Sigmoid colon (tissue), 7 donors: Measurements from ENCODE around the gene METTL5. TPM values are rescaled to one million over a fixed set of nuclear protein-coding genes. Genes with fewer than 3 reads are reported as not detected.
A peak's percentile ranks its signal among the peaks of the same experiment; 100 is the strongest.

Experiments
- DNase-seq: peaks from one replicate; pipeline ENCODE4 v3.0.0-alpha.2; 2019
- H3K27ac ChIP-seq, 4 donors: fragments of 200-600 bp; sonication (generic); one replicate each; pipeline ENCODE4 v1.5.1; 2016 to 2019; ENCODE audit warnings: mild to moderate bottlenecking in 1 of 4
- H3K27me3 ChIP-seq, 3 donors: fragments of 200-600 bp; sonication (generic); one replicate each; pipeline ENCODE4 v1.5.1; 2019; ENCODE audit warnings: mild to moderate bottlenecking in 1 of 3
- H3K36me3 ChIP-seq, 4 donors: fragments of 200-600 bp; sonication (generic); one replicate each; pipeline ENCODE4 v1.5.1; 2016 to 2019
- H3K4me1 ChIP-seq, 4 donors: fragments of 200-600 bp; sonication (generic); one replicate each; pipeline ENCODE4 v1.5.1; 2017 to 2019
- H3K4me3 ChIP-seq, 4 donors: fragments of 200-600 bp; sonication (generic); one replicate each; pipeline ENCODE4 v1.5.1; 2017 to 2019; ENCODE audit warnings: mild to moderate bottlenecking in 2 of 4, moderate library complexity in 1 of 4
- H3K9me3 ChIP-seq, 4 donors: fragments of 200-600 bp in 3 of 4; sonication (generic) in 3 of 4; one replicate each; pipeline versions ENCODE4 v1.5.1 to v1.6.1; 2013 to 2019
- EP300 ChIP-seq, 4 donors: sonication (generic); formaldehyde crosslinking; IDR thresholded peaks; one replicate each; pipeline ENCODE4 v1.6.1; 2017; ENCODE audit warnings: antibody characterized with exemption in 4 of 4
- POLR2A ChIP-seq, 2 donors: fragments of 450-650 bp; IDR thresholded peaks; one replicate each; pipeline ENCODE4 v1.6.1; 2016; ENCODE audit warnings: antibody characterized with exemption in 2 of 2, mild to moderate bottlenecking in 2 of 2, moderate library complexity in 2 of 2
- POLR2AphosphoS5 ChIP-seq, 4 donors: sonication (generic); formaldehyde crosslinking; IDR thresholded peaks; one replicate each; pipeline ENCODE4 v1.6.1; 2017; ENCODE audit warnings: antibody characterized with exemption in 4 of 4
- WGBS, 2 donors: extraction: QIAGEN DNeasy Blood & Tissue Kit; methylation state at CpG; one replicate each; pipeline ENCODE4 v1.1.7; 2013; 5-methylcytosine and 5-hydroxymethylcytosine counted together
- intact Hi-C: fragments of 100-400 bp; cut with DNase I; formaldehyde crosslinking; loops from one replicate; pipeline ENCODE4 v1.15.1; 2023
- polyA plus RNA-seq, 3 donors: library from polyadenylated mRNA; stranded (reverse); fragments of 200-250 nt; gene quantifications; one replicate each; pipeline ENCODE4 v1.2.3, GENCODE V29; 2013
- total RNA-seq, 4 donors: library from RNA; depleted of rRNA; stranded (reverse); fragments of >200 nt; gene quantifications; one replicate each; pipeline ENCODE4 v1.1.0, GENCODE V29; 2016
- TF ChIP-seq, protein P1 (sequence below), 4 experiments: fragments of 450-650 bp in 3 of 4; fragments of 200-600 bp in 1 of 4; IDR thresholded peaks; one replicate each; pipeline ENCODE4 v1.5.1; 2016 to 2019; ENCODE audit warnings: antibody characterized with exemption in 4 of 4, mild to moderate bottlenecking in 3 of 4, moderate library complexity in 2 of 4
- donor health status: healthy with polysubstance abuse.
- donor health status: Bipolar disorder and iron deficiency.
- donor health status: healthy.

The METTL5 gene
- total and polyA plus RNA-seq, 7 donors, result 47.8 to 337 (median 74.9) TPM

DNA sequence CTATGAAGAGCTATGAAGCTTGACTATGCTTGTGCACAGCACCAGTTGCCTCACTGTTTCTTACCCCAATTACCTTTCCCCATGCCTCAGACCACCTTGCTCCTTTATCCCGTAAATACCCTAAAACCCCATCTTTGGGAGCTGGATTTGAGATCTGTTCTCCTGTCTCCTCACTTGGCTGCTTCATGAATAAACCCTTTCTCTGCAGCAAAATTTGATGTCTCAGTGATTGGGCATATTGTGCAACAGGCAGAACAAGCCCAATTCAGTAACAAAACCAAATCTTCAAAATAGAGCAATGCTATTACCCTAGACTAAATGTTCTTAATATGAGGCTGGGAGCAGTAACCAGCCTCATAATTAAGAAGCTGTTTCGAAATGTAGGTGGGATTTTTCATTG is 29.5 kb downstream of the METTL5 start:
- Histone ChIP-seq H3K27me3 (no peaks in the 10 kb centered on the region), H3K9me3 (no peaks in the 10 kb centered on the region), H3K4me1 (peaks cover 0 to 9% (median 6%) of the 10 kb centered on the region in 4 donors), H3K4me3 (no peak overlapping the region), H3K36me3 (no peaks in the 10 kb centered on the region), H3K27ac (no peak overlapping the region)
- intact Hi-C loops, result no loop called here
- TF ChIP-seq POLR2A (IDR thresholded peaks at IDR 0.05) (no peak), EP300 (IDR thresholded peaks at IDR 0.05) (no peak), POLR2AphosphoS5 (IDR thresholded peaks at IDR 0.05) (no peak)
- TF ChIP-seq, protein P1, sequence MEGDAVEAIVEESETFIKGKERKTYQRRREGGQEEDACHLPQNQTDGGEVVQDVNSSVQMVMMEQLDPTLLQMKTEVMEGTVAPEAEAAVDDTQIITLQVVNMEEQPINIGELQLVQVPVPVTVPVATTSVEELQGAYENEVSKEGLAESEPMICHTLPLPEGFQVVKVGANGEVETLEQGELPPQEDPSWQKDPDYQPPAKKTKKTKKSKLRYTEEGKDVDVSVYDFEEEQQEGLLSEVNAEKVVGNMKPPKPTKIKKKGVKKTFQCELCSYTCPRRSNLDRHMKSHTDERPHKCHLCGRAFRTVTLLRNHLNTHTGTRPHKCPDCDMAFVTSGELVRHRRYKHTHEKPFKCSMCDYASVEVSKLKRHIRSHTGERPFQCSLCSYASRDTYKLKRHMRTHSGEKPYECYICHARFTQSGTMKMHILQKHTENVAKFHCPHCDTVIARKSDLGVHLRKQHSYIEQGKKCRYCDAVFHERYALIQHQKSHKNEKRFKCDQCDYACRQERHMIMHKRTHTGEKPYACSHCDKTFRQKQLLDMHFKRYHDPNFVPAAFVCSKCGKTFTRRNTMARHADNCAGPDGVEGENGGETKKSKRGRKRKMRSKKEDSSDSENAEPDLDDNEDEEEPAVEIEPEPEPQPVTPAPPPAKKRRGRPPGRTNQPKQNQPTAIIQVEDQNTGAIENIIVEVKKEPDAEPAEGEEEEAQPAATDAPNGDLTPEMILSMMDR (IDR thresholded peaks at IDR 0.05), result no peak
- 94 to 96% methylated on average over 2 of the region's 2 CpGs for WGBS, 2 donors
- DNase-seq, result no peak

DNA sequence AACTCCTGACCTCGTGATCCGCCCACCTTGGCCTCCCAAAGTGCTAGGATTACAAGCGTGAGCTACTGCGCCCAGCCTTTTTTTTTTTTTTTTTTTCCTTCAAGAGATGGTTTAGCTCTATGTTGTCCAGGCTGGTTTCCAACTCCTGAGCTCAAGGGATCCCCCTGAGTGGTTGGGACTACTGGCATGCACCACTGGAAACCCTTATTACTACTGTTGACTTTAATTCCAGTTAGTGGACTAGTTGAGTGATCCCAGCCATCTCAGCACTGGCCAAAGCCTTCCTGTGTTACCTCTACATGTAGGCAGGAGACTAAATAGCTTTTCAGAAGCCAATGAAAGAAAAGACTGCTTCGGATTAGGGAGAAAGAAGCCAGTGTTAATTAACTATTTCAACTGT is 34.1 kb downstream of the METTL5 start:
- H3K9me3 ChIP-seq, result no peaks in the 10 kb centered on the region
- intact Hi-C loops, result no loop called here
- H3K27me3 ChIP-seq, result no peaks in the 10 kb centered on the region
- H3K36me3 ChIP-seq, result no peaks in the 10 kb centered on the region
- WGBS, 2 donors, result 88% methylated on average over 5 of the region's 5 CpGs
- peaks cover 0 to 7% (median 5%) of the 10 kb centered on the region in 4 donors for H3K4me1 ChIP-seq
- H3K4me3 ChIP-seq, result no peak overlapping the region
- DNase-seq, result no peak
- H3K27ac ChIP-seq, result no peak overlapping the region
- TF ChIP-seq POLR2AphosphoS5 (IDR thresholded peaks at IDR 0.05) (peak in 1 of 4 donors; percentile 13), EP300 (IDR thresholded peaks at IDR 0.05) (no peak), POLR2A (IDR thresholded peaks at IDR 0.05) (no peak)

DNA sequence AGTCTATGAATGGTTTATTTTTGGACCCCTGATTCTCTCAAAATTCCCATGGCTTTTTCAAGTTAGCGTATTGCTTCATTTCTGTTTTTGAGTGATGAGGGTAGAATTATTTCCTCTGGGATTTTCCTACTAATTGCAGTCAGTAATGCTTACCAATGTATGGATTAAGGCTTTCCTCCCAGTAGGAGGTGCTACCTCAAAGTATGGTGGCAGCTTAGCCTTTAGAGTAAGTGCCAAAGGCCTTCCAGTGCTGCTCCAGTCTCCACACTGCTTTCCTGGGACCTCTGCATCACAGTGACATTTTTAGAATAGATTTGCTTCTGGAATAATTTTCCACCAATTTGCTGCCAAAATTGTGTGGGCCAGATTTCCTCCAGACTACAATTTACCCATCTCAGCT is 42.2 kb downstream of the METTL5 start:
- WGBS, 2 donors, result 92 to 98% methylated on average over 1 of the region's 1 CpG
- TF ChIP-seq POLR2A (IDR thresholded peaks at IDR 0.05), result no peak
- TF ChIP-seq, protein P1 (IDR thresholded peaks at IDR 0.05), result no peak
- no peak for TF ChIP-seq EP300 (IDR thresholded peaks at IDR 0.05)
- TF ChIP-seq POLR2AphosphoS5 (IDR thresholded peaks at IDR 0.05), result no peak
- H3K27ac ChIP-seq, result no peak overlapping the region
- H3K9me3 ChIP-seq, result no peaks in the 10 kb centered on the region
- H3K4me3 ChIP-seq, result no peak overlapping the region
- H3K4me1 ChIP-seq, result no peaks in the 10 kb centered on the region
- no peaks in the 10 kb centered on the region for H3K27me3 ChIP-seq
- intact Hi-C loops, result no loop called here
- DNase-seq, result no peak
- no peaks in the 10 kb centered on the region for H3K36me3 ChIP-seq

DNA sequence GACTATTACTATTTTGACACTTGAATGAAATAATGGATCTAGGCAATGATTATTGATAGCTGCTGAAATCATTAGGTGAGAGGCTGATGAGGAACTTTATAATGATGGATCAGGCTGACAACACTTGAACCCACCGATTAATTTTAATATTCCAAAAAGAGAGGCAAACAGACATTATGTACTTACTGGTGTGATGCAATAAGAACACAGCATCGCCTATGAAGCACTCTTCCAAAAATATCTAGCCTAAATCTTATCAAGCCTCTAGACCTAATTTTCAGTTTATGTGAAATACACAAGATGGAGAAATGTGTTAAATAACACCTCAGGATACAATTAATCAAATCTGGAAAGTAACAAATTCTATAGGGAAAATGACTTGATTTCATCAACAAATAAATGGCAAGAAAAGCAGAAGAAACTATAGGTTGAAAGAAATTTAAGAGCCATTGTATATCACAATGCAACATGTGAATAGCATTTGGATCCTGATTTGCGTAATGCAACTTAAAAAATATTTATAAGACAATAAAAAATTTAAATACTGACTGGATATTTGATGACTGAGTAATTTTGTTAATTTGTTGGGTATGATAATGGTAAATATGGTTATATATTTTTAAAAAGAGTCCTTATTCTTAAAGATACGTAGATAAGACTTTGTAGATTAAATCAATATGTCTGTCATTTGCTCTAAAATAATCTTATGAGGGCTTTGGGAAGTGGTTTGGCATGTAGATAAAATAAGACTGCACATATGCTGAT is 43.3 kb downstream of the METTL5 start:
- Histone ChIP-seq H3K27me3 (no peaks in the 10 kb centered on the region), H3K9me3 (no peaks in the 10 kb centered on the region), H3K36me3 (no peaks in the 10 kb centered on the region), H3K4me3 (no peak overlapping the region), H3K4me1 (peaks cover 0 to 5% (median 2%) of the 10 kb centered on the region in 4 donors), H3K27ac (no peak overlapping the region)
- no peak for DNase-seq
- TF ChIP-seq POLR2A (IDR thresholded peaks at IDR 0.05) (no peak), EP300 (IDR thresholded peaks at IDR 0.05) (no peak), POLR2AphosphoS5 (IDR thresholded peaks at IDR 0.05) (no peak)
- TF ChIP-seq, protein P1 (IDR thresholded peaks at IDR 0.05), result no peak
- intact Hi-C loops, result no loop called here
- 82 to 92% methylated on average over 4 of the region's 4 CpGs for WGBS, 2 donors

DNA sequence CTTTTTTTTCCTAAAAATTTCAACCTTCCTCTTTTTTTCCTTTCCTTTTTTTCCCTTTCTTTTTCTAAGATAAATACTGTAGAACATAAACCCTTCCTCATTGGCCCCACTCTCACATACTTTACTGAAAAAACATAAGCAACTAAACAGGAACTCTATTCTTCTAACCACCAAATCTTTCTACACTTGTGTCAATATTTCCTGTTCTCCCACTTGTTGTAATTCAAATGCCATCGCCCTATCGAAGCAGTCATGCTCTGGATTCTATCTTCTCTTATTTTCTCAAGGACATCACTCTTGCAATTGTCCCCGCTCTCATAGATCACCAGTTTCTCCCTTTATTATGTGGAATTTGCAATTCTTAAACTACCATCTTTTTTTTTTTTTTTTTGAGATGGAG is 46.3 kb downstream of the METTL5 start:
- no peaks in the 10 kb centered on the region for H3K27me3 ChIP-seq
- WGBS, 2 donors, result 82 to 86% methylated on average over 3 of the region's 3 CpGs
- intact Hi-C loops, result no loop called here
- no peak overlapping the region for H3K4me3 ChIP-seq
- H3K4me1 ChIP-seq, result peaks cover 0 to 16% (median 7%) of the 10 kb centered on the region in 4 donors
- H3K36me3 ChIP-seq, result no peaks in the 10 kb centered on the region
- no peak for DNase-seq
- H3K9me3 ChIP-seq, result no peaks in the 10 kb centered on the region
- H3K27ac ChIP-seq, result no peak overlapping the region
- TF ChIP-seq POLR2A (IDR thresholded peaks at IDR 0.05) (no peak), POLR2AphosphoS5 (IDR thresholded peaks at IDR 0.05) (no peak), EP300 (IDR thresholded peaks at IDR 0.05) (no peak)
